HG03025 (cell line): ENCODE data around the gene RAD51B.
"Not testable (repeated sequence)": the region's sequence is repeated elsewhere in the genome, so short reads cannot be mapped to it uniquely, and the experiment has no call there.

Source experiments
- ATAC-seq: cut with Tn5 transposase; IDR thresholded peaks from one replicate; pipeline ENCODE4 v1.9.1; 2021; ENCODE audit warnings: mild to moderate bottlenecking, moderate library complexity; ENCODE audit not compliant: unreplicated experiment, low FRiP score

The RAD51B gene

DNA sequence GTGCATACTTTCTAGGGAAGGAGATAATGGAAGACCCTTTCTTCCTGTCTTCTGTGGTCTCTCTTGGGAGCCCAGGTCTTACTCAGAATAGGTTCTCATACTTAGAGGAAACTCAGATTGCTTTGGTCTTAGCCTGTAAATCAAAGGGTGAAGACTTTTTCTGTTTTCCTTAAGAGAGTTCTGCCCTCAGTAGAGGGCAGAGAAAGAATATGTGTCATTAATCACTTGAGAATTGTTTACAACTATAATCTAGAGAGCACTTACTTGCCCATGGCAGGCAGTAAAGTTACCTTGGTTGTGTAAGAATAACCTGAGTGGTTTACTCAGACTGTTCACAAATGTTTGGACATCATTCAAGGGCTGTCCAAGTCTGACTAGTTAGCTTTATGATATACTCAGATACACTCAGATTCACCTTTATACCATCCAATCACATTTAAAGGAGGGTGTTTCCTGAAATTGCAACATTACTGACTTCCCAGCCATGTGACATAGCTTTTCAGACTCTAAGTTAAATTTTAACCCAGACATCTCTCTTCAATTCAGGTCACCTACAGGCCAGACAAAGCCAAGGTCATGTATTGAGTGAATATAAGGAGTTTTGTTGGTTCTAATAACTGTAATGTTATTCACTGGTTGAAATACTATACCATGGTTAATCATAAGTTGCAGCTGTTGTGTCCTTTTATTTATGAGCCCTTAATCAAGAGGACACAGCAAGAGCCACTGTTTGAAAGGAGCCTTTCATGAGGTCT, 372.2 kb downstream of the RAD51B start:
- ATAC-seq: no peak

DNA sequence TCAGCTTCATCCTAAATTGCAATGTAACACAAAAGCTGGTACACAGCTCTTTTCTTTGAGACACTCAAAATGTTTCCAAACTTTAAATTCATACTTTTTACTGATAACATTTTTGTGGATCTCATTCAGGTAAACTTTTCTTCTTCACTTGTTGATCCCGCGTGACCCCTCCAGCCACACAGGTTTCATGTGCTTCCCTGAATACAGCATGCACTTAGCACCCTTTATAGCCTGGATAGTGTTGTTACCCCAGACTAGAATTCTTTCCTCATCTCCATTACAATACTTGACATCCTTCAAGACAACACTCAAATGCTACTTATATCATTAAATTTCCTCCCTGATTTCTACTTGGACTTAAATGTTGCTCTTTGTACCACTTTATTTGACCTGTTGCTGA, 373.4 kb downstream of the RAD51B start:
- no peak for ATAC-seq

DNA sequence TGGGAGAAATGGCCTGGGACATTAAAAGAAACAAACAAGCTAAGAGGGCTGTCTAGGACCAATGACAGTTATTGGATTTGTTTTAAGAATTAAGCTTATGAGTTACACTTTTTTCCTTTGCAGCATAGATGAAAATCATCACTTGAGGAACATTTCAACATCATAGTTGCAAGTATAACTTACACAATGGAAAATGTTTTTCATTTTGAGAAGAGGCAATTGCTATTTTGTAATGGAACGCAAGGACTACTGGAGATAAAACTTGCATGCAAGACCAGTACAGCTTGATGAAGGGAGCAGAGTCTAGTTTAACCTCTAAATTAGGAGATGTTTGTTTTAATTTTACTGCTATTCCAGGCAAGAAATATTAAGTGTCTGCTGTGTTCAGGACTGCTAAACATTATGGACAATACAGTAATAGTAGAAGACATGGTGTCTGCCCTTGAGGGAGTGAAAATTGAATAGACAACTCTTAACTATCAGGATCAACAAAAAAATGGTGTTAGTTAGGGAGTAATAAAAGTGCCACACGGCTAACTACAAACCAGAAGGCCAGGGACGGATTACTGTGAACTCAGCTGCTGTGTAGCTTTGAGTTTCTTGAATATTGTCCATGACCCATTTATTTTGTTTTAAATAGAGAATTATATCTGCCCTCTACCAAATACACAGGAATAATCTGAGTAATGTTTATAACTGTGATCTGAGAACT, 374.5 kb downstream of the RAD51B start:
- no peak for ATAC-seq

DNA sequence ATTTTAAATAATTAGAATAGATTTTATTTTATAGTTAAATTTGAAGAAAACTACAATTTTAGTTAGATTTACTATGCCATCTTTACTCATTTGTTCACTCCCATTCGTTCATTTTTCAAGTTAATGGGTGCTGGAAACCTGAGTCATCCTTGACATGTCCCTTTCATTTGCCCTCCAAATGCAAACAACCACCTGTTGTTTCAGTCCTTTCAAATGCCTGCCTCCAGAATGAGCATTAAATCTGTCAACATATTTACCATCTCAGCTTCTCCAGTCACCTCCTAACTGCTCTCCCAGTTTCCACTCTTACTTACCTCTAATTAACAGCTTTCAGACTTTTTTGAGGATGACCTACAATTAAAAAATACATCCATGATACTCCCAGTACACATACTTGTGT, 375.5 kb downstream of the RAD51B start:
- no peak for ATAC-seq

DNA sequence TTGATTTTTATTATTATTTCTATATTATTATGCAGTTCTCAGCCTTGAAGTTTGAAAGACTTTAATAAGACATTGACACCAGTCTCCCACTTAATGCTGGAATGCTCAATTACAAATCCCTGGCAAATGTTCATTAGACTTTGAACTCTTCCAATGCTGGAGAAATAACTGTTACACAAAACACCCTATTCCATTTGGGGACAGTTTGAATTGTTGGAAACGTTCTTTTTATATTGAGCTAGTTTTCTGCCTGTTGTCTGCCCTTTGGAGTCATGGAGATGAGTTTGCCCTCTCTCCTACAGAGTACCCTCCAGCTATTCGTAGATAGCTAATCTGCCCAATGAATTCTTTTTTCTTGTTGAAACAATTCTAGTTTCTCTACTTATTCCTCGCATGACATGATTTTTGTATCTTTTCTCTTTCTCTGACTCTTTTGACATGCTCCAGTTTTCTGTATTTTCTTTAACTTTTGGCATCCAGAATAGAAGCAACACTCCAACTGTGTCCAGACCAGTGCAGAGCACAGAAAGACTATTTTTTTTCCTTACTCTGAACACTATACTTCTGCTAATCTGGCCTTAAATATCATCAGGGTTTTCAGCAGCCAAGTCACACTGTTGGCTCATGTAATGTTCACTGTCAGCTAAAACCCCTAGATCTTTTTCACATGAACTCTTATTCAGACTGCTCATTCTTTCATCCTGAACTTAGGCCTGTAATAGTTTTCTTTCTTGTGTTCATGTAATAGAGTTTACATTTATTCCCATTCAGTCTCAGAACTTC, 379.3 kb downstream of the RAD51B start:
- no peak for ATAC-seq

DNA sequence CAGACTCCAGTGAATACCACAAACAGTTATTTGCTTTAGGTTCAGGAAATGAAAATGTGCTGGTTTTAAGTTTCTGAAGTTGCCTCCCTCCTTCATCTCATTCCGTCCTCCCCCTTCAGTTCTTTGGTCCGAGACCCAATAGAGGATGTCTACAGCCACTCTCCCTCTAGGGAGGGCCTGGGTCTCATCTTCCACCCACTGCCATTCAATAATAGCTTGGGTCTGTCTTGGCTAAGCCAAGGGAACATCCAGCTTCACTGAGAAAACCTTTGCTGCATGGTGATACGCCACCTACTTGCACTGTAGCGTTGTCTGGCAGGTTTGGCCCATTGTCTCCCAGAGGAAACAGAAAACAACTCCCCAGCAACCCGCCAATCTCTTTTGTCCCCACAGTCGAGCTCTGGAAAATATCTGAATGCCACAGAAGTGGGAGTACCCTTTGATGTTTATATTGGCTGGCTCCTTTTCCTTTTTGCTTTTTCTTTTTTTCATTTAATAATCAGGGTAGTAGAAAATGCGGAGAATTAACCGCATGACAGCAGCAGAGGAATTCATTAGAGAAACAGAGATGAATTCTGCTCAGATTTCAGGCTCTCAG, 380.1 kb downstream of the RAD51B start:
- ATAC-seq: no peak

DNA sequence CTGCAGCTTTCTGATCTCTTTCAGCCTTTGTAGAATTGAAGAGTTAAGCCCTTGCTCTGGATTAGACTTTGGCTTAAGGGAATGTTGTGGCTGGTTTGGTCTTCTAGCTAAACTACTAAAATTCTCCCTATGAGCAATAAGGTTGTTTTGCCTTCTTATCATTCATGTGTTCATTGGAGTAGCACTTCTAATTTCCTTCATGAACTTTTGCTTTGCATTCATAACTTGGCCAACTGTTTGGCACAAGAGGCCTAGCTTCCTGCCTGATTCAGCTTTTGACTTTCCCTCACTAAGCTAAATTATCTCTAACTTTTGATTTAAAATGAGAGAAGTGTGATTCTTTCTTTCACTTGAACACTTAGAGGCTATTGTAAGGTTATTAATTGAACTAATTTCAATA, 384.3 kb downstream of the RAD51B start:
- no peak for ATAC-seq

DNA sequence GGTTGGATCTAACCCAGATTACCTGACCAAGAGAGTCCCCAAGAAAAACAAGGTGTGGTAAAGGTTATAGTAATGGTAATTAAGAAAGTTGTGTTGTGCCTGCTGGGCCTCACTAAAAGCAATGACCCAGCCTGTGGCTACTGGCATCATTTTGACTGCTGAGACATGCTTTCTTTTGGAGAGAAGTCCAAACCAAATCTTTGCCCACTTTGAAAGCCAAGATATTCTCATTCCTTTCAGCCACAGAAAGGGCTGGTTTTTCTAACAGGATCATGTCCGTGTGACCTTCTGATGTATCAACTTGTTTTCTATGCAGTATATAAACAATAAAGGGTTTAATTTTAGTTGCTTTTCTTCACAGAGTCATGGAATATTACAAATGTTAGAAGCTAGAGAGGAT, 388.6 kb downstream of the RAD51B start:
- ATAC-seq: no peak

DNA sequence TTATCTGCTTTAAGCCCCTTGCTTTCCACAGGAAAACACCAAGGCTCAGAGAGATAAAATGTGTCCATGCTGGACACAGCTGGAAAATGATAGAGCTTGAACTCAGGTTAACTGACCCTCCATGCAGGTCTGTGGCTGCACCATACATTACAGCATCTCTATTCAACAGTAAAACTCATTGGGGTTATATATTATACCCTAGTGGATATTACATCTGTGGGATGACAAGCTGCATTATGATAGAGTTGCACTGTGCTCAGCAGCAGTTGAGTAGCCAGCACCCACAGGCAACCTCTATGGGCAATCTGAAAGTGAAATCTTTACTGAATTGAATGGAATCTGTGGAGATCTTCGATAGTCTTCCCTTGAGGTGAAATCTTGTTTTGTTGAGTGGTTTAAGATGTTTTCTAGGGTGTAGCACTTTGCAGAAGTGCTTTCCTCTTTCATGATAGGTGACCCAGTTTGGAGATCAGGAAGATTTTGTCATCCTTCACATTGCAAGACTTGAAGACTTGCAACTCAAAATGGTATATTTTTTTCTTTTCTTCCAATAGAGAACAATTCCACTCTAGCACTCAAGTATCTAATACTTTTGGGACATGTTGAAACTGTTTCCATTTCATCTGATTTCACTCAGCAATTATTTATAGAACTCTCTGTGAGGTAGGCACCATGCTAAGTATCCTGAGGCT, 389.2 kb downstream of the RAD51B start:
- ATAC-seq: no peak

DNA sequence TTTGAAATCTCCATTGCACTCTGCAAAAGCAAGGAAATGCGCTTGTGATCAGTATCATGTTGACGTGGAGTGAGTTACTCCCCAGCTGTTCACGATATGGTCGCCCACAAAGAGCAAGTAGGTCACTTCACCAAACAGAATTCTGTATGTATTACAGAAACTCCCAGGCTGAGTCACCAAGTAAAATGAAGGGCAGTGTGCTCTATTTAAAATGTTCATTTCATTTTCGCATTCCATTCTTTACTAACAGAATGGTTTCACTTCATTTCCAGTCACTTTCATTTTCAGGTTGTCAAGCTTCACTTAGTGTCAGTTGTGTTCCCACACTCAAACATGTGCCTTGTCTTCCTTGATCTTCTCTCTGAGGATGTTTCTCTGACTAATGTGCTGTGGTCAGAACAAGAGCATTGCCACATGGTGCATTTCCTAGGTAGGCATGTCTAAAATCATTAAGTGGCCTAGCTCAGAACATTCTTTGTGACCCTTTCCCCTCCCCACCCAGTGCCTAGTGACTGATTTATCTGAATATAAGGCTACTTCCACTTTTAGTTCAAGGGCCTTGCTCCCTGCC, 391.2 kb downstream of the RAD51B start:
- peak; percentile 88 for ATAC-seq

DNA sequence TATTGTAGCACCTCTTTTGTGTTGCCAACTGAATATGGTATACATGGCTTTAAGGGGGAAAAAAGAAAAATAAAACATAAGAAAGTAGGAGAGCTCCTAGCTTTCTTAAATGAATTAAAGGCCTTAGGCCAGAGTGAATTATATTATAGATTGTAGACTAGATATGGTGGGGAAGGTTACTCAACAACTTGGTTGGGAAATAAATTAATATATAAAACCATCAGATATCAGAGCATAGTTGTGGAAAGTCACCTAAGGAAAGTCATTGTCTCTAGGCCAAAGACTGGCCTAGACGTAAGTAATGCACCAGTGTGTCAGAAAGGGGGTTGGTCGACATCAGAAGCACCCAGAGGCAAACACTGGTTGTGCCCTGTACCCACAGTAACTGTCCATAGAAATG, 391.8 kb downstream of the RAD51B start:
- no peak for ATAC-seq

DNA sequence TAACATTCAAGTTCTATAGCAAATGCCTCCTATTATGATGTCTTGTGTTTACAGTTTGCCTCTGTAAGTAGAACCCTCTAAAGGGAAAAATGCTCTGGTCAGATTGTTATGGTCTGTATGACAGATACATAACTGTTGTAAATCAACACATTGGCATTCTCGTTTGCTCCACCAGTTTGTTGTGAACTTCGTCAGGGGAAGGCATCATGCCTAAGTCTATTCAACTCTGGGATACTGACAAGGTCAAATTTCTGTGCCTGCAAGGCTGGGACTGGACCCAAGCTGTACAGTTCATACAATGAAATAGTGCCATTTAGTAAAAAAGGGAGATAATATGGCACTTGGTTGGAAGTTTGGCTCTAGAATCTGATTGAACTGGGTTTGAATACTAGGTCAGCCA, 392.3 kb downstream of the RAD51B start:
- no peak for ATAC-seq

DNA sequence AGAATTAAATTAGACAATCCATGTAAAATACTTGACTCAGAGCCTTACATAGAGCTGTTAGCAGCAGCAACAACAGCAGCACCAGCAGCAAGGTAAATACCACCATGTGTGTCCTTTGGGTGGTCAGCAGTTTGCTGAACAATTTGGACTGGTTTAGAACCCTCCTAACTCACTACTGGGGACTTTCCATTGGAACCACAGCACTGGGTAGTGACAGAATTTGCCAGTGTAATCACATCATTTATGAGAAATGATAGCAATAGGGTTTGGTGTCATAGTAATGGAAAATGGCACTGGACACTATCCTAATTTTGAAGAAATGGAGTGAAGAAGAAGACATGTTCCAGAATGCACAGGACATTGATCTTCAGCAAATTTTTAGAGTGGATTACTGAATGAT, 392.8 kb downstream of the RAD51B start:
- ATAC-seq: no peak

DNA sequence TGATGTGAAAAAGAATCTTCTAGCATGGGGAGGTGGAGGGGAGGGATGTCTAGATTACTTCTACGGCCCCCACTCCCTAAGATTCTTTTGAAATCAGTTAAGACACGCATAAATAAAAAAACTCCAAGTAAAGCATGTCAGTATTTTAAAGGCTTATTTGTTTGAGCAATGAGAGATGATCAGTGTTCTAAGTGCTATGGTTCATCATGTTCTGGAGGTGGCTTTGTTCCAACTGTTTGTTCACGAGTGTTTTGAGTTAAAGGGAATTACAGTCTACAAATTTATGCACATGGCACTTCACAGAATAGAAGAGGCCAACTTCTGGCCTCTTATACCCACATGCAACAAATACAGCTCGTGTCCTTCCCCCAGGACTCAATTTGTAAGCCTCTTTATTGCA, 394.9 kb downstream of the RAD51B start:
- no peak for ATAC-seq

DNA sequence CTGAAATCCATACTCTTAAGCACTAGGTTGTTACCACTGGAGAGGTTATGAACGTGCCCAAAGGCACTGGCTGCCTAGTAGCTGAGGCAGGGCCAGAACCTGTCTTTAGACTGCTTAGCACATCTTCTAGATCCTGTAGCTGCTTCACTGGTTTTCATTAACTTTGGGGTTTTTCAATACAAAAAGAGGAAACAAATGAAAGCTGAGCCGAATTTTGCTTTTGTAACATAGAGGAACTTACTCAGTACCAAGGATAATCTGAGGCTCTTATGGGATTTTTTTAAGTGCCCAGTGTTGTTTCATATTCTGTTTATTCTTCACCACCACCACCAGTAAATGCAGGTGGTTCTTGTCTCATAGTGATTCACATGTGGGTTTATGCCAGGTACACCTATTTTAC, 396.1 kb downstream of the RAD51B start:
- ATAC-seq: no peak

DNA sequence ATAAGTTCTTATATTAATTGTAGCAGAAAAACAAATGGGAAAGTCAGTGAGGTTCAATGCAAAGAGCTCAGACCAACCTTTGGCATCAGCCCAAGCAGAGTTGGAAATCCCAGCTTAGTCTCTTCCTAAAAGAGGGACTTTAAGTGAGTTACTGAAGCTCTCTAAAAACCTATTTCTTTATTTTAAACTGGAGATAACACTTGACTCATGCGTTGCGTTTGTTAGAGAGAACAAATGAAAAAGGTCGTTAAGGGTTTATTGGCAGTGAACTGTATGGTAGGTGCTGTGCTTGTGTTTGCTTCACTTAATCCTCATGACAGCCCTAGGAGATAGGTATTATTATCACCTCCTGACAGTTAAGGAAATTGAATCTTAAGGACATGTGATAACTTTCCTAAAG, 396.5 kb downstream of the RAD51B start:
- no peak for ATAC-seq

DNA sequence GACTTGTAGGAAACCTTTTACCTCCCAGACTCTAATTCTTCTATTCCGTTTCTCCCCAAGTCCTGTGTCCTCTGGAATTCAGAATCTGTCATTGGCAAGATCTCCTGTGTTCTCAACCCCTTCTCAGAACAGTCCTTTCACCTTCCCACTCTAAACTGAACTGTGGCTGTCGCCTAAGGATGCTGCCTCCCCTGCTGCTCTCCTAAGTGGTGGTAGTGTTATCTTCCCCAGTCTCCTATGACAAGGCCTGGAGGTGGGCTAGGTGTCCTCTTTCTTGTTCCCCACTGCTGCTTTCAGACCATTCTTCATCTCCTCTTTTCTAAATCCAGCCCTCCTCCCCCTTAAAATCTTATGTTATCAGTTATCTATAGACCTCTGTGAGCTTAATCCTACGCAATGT, 397.4 kb downstream of the RAD51B start:
- no peak for ATAC-seq

DNA sequence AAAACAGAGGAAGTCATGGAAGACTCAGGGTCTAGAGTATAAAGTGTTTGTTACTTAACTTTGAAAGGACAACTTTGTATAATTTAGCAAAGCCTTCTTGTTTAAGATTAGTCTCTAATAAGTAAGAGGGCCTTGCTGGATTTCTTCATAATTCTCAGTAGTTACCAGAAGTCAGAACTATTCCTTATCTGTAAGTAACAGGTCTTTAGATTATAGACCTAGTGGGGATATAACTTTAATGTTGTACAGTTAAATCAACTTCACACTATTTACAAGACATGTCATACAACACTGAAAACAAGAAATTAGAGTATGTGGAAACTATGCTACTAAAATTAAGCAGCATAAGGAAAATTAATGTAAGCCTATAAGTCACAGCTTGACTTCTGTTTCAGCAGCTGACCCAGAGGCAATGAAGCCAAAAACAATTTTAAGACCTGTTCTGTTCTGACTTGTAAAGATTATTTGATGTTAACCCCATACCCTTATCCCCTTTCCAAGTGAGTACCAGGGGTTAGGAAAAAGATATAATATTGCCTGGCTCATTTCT, 398.3 kb downstream of the RAD51B start:
- no peak for ATAC-seq

DNA sequence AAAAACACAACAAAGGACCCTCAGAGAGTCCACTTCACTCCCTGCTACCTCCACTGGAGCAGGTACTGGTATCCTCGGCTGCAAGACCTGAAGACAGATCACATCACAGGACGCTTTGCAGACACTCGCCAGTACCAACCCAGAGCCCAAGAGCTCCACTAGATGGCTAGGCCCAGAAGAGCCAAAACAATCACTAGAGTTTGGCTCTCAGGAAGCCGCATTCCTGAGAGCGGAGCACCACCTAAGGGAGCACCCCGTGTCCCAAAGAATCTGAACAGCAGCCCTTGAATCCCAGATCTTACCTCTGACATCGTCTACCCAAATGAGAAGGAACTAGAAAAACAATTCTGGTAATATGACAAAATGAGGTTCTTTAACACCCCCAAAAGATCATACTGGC, 399.8 kb downstream of the RAD51B start:
- no peak for ATAC-seq

DNA sequence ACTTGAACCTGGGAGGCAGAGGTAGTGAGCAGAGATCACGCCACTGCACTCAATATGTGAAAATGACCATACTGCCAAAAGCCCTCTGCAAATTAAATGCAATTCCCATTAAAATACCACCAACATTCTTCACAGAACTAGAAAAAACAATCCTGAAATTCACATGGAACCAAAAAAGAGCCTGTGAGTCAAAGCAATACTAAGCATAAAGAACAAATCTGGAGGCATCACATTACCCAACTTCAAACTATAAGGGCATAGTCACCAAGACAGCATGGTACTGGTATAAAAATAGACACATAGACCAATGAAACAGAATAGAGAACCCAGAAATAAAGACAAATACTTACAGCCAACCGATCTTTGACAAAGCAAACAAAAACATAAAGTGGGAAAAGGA, 401.5 kb downstream of the RAD51B start:
- not testable (repeated sequence) for ATAC-seq
